Astrocyte (in vitro differentiated cells and primary cell): ENCODE data around the gene PRRT2. TPM values are rescaled to one million over a fixed set of nuclear protein-coding genes. Genes with fewer than 3 reads are reported as not detected.

Experiments used
- DNase-seq: peaks from one replicate; pipeline ENCODE4 v3.0.0-alpha.2; 2010; ENCODE audit warnings: low read depth
- FAIRE-seq: peaks from 2 replicates; lab custom pipeline; 2011; peaks lifted over from hg19 to GRCh38; lab: Jason Lieb, UNC
- H2AFZ ChIP-seq: 2 replicates; pipeline ENCODE4 v1.6.0; 2012; ENCODE audit warnings: low read depth, low read length, inconsistent platforms
- H3K27ac ChIP-seq: 2 replicates; pipeline ENCODE4 v1.5.1; 2011; ENCODE audit warnings: low read depth, low read length, inconsistent platforms
- H3K27me3 ChIP-seq: 2 replicates; pipeline ENCODE4 v1.6.0; 2011; ENCODE audit warnings: low read length, inconsistent platforms; ENCODE audit not compliant: insufficient read depth
- H3K36me3 ChIP-seq: 2 replicates; pipeline ENCODE4 v1.5.1; 2011; ENCODE audit warnings: low read length, inconsistent platforms; ENCODE audit not compliant: insufficient read depth
- H3K4me1 ChIP-seq: 2 replicates; pipeline ENCODE4 v1.5.1; 2011; ENCODE audit warnings: low read length, inconsistent platforms; ENCODE audit not compliant: insufficient read depth
- H3K4me2 ChIP-seq: 2 replicates; pipeline ENCODE4 v1.6.0; 2012; ENCODE audit warnings: low read length, inconsistent platforms
- H3K4me3 ChIP-seq: 2 replicates; pipeline ENCODE4 v1.5.1; 2011; ENCODE audit warnings: low read depth, mild to moderate bottlenecking, low read length, inconsistent platforms; ENCODE audit not compliant: insufficient read depth
- H3K79me2 ChIP-seq: 2 replicates; pipeline ENCODE4 v1.6.0; 2012; ENCODE audit warnings: mild to moderate bottlenecking, low read length, inconsistent platforms; ENCODE audit not compliant: insufficient read depth
- H3K9ac ChIP-seq: 2 replicates; pipeline ENCODE4 v1.6.0; 2012; ENCODE audit warnings: mild to moderate bottlenecking, low read length, inconsistent platforms
- H3K9me3 ChIP-seq: 2 replicates; pipeline ENCODE4 v1.5.1; 2012; ENCODE audit warnings: low read depth, mild to moderate bottlenecking, low read length, inconsistent platforms; ENCODE audit not compliant: insufficient read depth
- H4K20me1 ChIP-seq: 2 replicates; pipeline ENCODE4 v1.6.0; 2012; ENCODE audit warnings: low read length, inconsistent platforms; ENCODE audit not compliant: insufficient read depth
- H3K27ac Mint-ChIP-seq: one replicate; pipeline ENCODE4 v1.8.0; 2021; ENCODE audit warnings: mild to moderate bottlenecking, mixed read lengths; ENCODE audit not compliant: unreplicated experiment
- H3K27me3 Mint-ChIP-seq: one replicate; pipeline ENCODE4 v1.8.0; 2021; ENCODE audit warnings: low read depth, mixed read lengths; ENCODE audit not compliant: unreplicated experiment
- H3K36me3 Mint-ChIP-seq: one replicate; pipeline ENCODE4 v1.8.0; 2021; ENCODE audit warnings: low read depth, mixed read lengths; ENCODE audit not compliant: unreplicated experiment
- H3K4me1 Mint-ChIP-seq: one replicate; pipeline ENCODE4 v1.8.0; 2021; ENCODE audit warnings: low read depth, mixed read lengths; ENCODE audit not compliant: unreplicated experiment
- H3K4me3 Mint-ChIP-seq: one replicate; pipeline ENCODE4 v1.8.0; 2021; ENCODE audit warnings: mild to moderate bottlenecking, moderate library complexity, mixed read lengths; ENCODE audit not compliant: unreplicated experiment
- H3K9me3 Mint-ChIP-seq: one replicate; pipeline ENCODE4 v1.8.0; 2021; ENCODE audit warnings: mild to moderate bottlenecking, mixed read lengths; ENCODE audit not compliant: unreplicated experiment
- CTCF ChIP-seq: IDR thresholded peaks from 2 replicates; pipeline ENCODE4 v1.5.1; 2011; ENCODE audit warnings: low read depth, mild to moderate bottlenecking, inconsistent platforms, low read length, moderate library complexity; ENCODE audit not compliant: insufficient read depth
- EZH2 ChIP-seq: IDR thresholded peaks from 2 replicates; pipeline ENCODE4 v1.6.1; 2012; ENCODE audit warnings: mild to moderate bottlenecking, low read length, inconsistent platforms; ENCODE audit not compliant: insufficient read depth
- total RNA-seq: library from RNA; stranded (reverse); gene quantifications from 2 replicates; pipeline ENCODE4 v1.2.1, GENCODE V29; 2021

The PRRT2 gene
- total RNA-seq, 1 donor from 2014 or later = 6.2 TPM

DNA sequence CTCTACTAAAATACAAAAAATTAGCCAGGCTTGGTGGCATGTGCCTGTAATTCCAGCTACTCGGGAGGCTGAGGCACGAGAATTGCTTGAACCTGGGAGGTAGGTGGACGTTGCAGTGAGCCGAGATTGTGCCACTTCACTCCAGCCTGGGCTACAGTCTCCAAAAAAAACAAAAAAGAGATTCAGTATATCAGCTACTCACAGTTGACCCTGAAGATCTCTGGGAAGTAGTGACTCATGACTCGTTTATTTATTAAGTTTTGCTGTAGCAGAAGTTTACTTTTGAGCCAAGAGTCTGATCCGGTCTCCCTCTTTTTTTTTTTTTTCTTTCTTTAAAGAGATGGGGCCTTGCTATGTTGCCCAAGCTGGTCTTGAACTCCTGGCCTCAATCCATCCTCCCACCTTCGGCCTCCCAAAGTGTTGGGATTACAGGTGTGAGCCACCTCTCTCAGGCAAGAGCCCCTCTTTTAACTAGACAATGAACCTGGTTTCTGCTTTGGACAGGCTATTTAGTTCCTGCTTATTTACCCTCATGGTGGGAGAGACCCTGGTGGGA lies 12.7 kb downstream of the PRRT2 start:
- Histone ChIP-seq H3K9me3 (no peaks in the 10 kb centered on the region), H3K27ac (peak overlapping the region; percentile 89), H4K20me1 (peaks cover 35% of the 10 kb centered on the region), H3K4me2 (peak overlapping the region; percentile 79), H3K36me3 (no peaks in the 10 kb centered on the region), H2AFZ (no peak overlapping the region), H3K79me2 (peaks cover 92% of the 10 kb centered on the region), H3K9ac (peak overlapping the region; percentile 60), H3K4me3 (peak overlapping the region; percentile 37), H3K4me1 (peaks cover 58% of the 10 kb centered on the region), H3K27me3 (no peaks in the 10 kb centered on the region)
- Mint-ChIP-seq H3K27me3 (no peaks in the 10 kb centered on the region), H3K4me3 (peak overlapping the region; percentile 73), H3K27ac (peak overlapping the region; percentile 92), H3K36me3 (no peaks in the 10 kb centered on the region), H3K4me1 (peaks cover 27% of the 10 kb centered on the region), H3K9me3 (no peaks in the 10 kb centered on the region)
- DNase-seq (peak; percentile 77), FAIRE-seq (no peak)
- TF ChIP-seq EZH2 (no peak), CTCF (no peak)

DNA sequence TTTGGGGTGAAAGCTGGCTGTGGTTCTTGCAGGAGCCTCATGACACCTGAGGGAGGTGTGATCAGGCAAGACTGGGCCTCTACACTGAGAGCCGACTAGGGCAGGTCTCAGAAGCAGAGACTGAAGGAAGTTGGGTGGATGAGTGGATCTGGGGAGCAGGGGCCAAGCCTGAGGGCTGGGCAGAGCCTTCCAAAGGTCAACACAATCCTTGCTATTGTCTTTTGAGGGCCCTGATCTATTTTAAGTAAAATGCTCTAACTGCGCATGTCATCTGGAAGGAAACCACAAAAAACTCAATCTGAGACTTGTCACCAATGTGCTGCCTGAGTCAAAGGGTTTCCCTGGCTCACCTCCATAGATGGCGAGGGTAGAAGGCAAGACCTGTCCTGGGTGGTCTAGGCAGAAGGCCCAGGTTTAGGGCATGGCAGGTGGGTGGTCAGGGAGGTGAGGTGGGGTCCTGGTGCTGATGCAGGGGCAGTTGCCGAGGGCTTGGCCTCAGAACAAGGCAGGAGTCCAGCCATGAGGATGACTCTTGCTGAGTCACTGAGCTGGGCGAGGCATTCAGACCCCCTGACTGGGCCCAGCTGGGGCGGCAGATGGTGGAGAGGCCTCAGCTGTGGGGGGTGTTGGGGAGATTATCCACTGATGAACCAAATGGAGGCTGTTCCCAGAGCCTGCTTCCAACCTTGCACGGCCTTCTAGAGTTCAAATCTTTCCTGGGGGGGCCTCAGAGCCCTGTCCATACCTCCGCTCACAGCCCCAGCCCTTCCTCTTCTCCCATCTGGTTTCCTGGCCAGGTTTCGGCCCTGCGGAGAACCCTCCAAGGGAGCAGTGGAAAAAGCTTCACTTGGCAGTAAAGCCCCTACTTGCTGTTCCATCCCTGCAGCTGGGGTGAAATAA lies 13.4 kb downstream of the PRRT2 start:
- Histone ChIP-seq H3K9me3 (no peaks in the 10 kb centered on the region), H3K4me3 (peak overlapping the region; percentile 37), H3K4me1 (peaks cover 52% of the 10 kb centered on the region), H2AFZ (no peak overlapping the region), H3K27me3 (no peaks in the 10 kb centered on the region), H3K9ac (peak overlapping the region; percentile 60), H4K20me1 (peaks cover 39% of the 10 kb centered on the region), H3K36me3 (no peaks in the 10 kb centered on the region), H3K27ac (peak overlapping the region; percentile 89), H3K79me2 (peaks cover 92% of the 10 kb centered on the region), H3K4me2 (peak overlapping the region; percentile 79)
- Mint-ChIP-seq H3K36me3 (peaks cover 3% of the 10 kb centered on the region), H3K4me3 (peak overlapping the region; percentile 73), H3K27ac (peak overlapping the region; percentile 92), H3K27me3 (peaks cover 2% of the 10 kb centered on the region), H3K4me1 (peaks cover 22% of the 10 kb centered on the region), H3K9me3 (no peaks in the 10 kb centered on the region)
- no peak for TF ChIP-seq EZH2
- no peak for TF ChIP-seq CTCF
- FAIRE-seq = no peak
- DNase-seq = peak; percentile 87
